HepG2 (cell line): ENCODE measurements around the gene TACO1. TPM values are rescaled to one million over a fixed set of nuclear protein-coding genes. Genes with fewer than 3 reads are reported as not detected.

Experiments
- ARNT2 ChIP-seq: sonication (generic); formaldehyde crosslinking; IDR thresholded peaks from 2 replicates; pipeline ENCODE4 v1.8.0; 2022; ENCODE audit warnings: mild to moderate bottlenecking, low read depth, missing genetic modification reagents, moderate library complexity
- KAT2B ChIP-seq: fragments of 150-350 bp; IDR thresholded peaks from 2 replicates; pipeline ENCODE4 v1.6.1; 2014; ENCODE audit warnings: low read depth, low read length, borderline replicate concordance
- KLF6 ChIP-seq: IDR thresholded peaks from 2 replicates; pipeline ENCODE4 v1.8.0; 2016; ENCODE audit warnings: missing biosample characterization, missing genetic modification reagents
- NKX3-1 ChIP-seq: sonication (generic); formaldehyde crosslinking; IDR thresholded peaks from 2 replicates; pipeline ENCODE4 v1.5.0; 2020; ENCODE audit warnings: missing genetic modification reagents
- RARG ChIP-seq: sonication (generic); formaldehyde crosslinking; IDR thresholded peaks from 2 replicates; pipeline ENCODE4 v1.4.0; 2020; ENCODE audit warnings: low read depth, mild to moderate bottlenecking, missing genetic modification reagents
- SUZ12 ChIP-seq: fragments of 150-350 bp; IDR thresholded peaks from 2 replicates; pipeline ENCODE4 v1.6.1; 2014; ENCODE audit warnings: low read depth, low read length
- ZBTB8A ChIP-seq: sonication (generic); formaldehyde crosslinking; IDR thresholded peaks from 2 replicates; pipeline ENCODE4 v1.4.0; 2020; ENCODE audit warnings: mild to moderate bottlenecking, low read depth, missing genetic modification reagents, borderline replicate concordance
- ZNF441 ChIP-seq: sonication (generic); formaldehyde crosslinking; IDR thresholded peaks from 2 replicates; pipeline ENCODE4 v1.7.0; 2021; ENCODE audit warnings: missing genetic modification reagents, borderline replicate concordance
- ZNF552 ChIP-seq: sonication (generic); formaldehyde crosslinking; IDR thresholded peaks from 2 replicates; pipeline ENCODE4 v1.9.0; 2022; ENCODE audit warnings: missing genetic modification reagents, mild to moderate bottlenecking, borderline replicate concordance
- polyA plus RNA-seq, 8 experiments: library from polyadenylated mRNA; depleted of rRNA in 3 of 8; stranded (reverse) in 7 of 8; unstranded in 1 of 8; fragments of >200 nt; fragmentation: Illumina TruSeq in 4 of 8; extraction: Trizol in 4 of 8; gene quantifications; 2 replicates each; pipeline versions ENCODE4 v1.2.1 to v1.2.3, GENCODE V29; 2011 to 2016; ENCODE audit warnings: low read depth in 4 of 8, missing spikeins in 1 of 8, mixed read lengths in 1 of 8; ENCODE audit not compliant: insufficient read depth in 1 of 8
- total RNA-seq, 5 experiments: library from RNA; depleted of rRNA; stranded (reverse); fragments of >200 nt; fragmentation: Illumina TruSeq; extraction: Trizol; gene quantifications; 2 replicates each; pipeline ENCODE4 v1.2.3, GENCODE V29; 2016; ENCODE audit warnings: low read depth in 1 of 5
- TF ChIP-seq, protein P1 (sequence below), 2 experiments: fragments of 450-650 bp in 1 of 2; sonication (generic) in 1 of 2; formaldehyde crosslinking in 1 of 2; IDR thresholded peaks; 2 replicates each; pipeline versions ENCODE4 v1.6.1 to v1.8.0; 2016 to 2022; ENCODE audit warnings: antibody characterized with exemption in 1 of 2, mild to moderate bottlenecking in 1 of 2, missing genetic modification reagents in 1 of 2
- TF ChIP-seq, protein P2 (sequence below): sonication (generic); formaldehyde crosslinking; IDR thresholded peaks from 2 replicates; pipeline ENCODE4 v1.4.0; 2020; ENCODE audit warnings: missing genetic modification reagents, low read depth, mild to moderate bottlenecking, borderline replicate concordance
- TF ChIP-seq, protein P3 (sequence below): sonication (generic); formaldehyde crosslinking; IDR thresholded peaks from 2 replicates; pipeline ENCODE4 v1.5.1; 2020; ENCODE audit warnings: mild to moderate bottlenecking, missing genetic modification reagents, borderline replicate concordance
- TF ChIP-seq, protein P4 (sequence below): sonication (generic); IDR thresholded peaks from 2 replicates; pipeline ENCODE4 v1.6.1; 2016; ENCODE audit warnings: low read depth, borderline replicate concordance
- TF ChIP-seq, protein P5 (sequence below): sonication (generic); formaldehyde crosslinking; IDR thresholded peaks from 2 replicates; pipeline ENCODE4 v1.4.0; 2020; ENCODE audit warnings: missing genetic modification reagents

TACO1 gene
- total and polyA plus RNA-seq, 2 of the 13 experiments (the other 11 are each of a cell fraction or from before 2014, with no cell fraction given): 34.7 to 53.6 TPM

DNA sequence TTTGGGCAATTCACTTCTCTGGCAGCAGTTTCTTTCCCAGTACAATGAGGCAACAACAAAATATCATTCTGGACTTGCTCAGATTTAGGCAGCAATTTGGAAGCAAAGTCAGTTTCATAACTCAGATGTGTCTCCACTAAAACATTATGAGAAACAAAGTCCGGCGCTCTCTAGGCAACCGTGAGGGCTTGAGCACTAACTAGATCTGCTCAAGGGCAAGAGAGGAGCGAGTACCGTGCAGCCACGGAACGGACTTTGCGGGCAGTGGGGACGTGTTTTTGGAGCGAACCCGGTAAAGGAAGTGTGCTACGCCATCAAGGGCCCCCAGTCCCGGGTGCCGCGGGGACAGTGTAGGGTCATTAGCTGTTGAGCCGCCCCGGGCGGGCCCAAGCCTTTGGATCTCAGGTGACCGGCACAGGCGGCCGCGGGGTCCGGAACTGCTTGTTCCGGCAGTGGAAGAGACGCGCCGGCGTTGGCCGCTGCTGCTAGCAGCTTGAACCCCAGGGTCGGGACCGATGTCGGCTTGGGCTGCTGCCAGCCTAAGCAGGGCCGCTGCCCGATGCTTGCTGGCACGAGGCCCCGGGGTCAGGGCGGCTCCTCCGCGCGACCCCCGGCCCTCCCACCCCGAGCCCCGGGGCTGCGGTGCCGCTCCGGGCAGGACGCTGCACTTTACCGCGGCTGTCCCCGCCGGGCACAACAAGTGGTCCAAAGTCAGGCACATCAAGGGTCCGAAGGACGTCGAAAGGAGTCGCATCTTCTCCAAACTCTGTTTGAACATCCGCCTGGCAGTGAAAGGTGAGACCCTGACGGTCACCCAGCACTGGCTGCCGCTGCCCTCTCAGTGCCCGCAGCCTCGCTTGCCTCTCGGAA lies at the start of gene TACO1 (continued):
- TF ChIP-seq, protein P1, sequence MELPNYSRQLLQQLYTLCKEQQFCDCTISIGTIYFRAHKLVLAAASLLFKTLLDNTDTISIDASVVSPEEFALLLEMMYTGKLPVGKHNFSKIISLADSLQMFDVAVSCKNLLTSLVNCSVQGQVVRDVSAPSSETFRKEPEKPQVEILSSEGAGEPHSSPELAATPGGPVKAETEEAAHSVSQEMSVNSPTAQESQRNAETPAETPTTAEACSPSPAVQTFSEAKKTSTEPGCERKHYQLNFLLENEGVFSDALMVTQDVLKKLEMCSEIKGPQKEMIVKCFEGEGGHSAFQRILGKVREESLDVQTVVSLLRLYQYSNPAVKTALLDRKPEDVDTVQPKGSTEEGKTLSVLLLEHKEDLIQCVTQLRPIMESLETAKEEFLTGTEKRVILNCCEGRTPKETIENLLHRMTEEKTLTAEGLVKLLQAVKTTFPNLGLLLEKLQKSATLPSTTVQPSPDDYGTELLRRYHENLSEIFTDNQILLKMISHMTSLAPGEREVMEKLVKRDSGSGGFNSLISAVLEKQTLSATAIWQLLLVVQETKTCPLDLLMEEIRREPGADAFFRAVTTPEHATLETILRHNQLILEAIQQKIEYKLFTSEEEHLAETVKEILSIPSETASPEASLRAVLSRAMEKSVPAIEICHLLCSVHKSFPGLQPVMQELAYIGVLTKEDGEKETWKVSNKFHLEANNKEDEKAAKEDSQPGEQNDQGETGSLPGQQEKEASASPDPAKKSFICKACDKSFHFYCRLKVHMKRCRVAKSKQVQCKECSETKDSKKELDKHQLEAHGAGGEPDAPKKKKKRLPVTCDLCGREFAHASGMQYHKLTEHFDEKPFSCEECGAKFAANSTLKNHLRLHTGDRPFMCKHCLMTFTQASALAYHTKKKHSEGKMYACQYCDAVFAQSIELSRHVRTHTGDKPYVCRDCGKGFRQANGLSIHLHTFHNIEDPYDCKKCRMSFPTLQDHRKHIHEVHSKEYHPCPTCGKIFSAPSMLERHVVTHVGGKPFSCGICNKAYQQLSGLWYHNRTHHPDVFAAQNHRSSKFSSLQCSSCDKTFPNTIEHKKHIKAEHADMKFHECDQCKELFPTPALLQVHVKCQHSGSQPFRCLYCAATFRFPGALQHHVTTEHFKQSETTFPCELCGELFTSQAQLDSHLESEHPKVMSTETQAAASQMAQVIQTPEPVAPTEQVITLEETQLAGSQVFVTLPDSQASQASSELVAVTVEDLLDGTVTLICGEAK (IDR thresholded peaks at IDR 0.05): peak; percentile 95
- TF ChIP-seq, protein P1 (CRISPR knock-in tag; IDR thresholded peaks at IDR 0.05): peak; percentile 94
- TF ChIP-seq KAT2B: no peak
- TF ChIP-seq ZNF552 (CRISPR knock-in tag): peak; percentile 94; the same call in 1 of the 2 replicates
- peak; percentile 79; the same call in 1 of the 2 replicates for TF ChIP-seq KLF6 (CRISPR knock-in tag)
- TF ChIP-seq, protein P2, sequence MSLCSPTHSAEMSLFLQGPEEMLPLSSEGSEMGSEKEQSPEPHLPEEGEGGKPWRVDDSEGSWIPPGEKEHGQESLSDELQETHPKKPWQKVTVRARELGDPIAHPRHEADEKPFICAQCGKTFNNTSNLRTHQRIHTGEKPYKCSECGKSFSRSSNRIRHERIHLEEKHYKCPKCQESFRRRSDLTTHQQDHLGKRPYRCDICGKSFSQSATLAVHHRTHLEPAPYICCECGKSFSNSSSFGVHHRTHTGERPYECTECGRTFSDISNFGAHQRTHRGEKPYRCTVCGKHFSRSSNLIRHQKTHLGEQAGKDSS: peak; percentile 95; the same call in 1 of the 2 replicates
- peak; percentile 92; the same call in 1 of the 2 replicates for TF ChIP-seq NKX3-1 (CRISPR knock-in tag)
- peak; percentile 56; the same call in 1 of the 2 replicates for TF ChIP-seq ARNT2
- peak; percentile 60; the same call in 1 of the 2 replicates for TF ChIP-seq ZBTB8A (CRISPR knock-in tag)
- TF ChIP-seq, protein P3, sequence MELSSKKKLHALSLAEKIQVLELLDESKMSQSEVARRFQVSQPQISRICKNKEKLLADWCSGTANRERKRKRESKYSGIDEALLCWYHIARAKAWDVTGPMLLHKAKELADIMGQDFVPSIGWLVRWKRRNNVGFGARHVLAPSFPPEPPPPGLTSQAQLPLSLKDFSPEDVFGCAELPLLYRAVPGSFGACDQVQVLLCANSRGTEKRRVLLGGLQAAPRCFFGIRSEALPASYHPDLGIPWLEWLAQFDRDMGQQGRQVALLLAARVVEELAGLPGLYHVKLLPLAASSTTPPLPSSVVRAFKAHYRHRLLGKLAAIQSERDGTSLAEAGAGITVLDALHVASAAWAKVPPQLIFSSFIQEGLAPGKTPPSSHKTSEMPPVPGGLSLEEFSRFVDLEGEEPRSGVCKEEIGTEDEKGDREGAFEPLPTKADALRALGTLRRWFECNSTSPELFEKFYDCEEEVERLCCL (CRISPR knock-in tag): peak; percentile 88; the same call in 1 of the 2 replicates
- no peak for TF ChIP-seq RARG (CRISPR knock-in tag)
- no peak for TF ChIP-seq SUZ12
- TF ChIP-seq, protein P4, sequence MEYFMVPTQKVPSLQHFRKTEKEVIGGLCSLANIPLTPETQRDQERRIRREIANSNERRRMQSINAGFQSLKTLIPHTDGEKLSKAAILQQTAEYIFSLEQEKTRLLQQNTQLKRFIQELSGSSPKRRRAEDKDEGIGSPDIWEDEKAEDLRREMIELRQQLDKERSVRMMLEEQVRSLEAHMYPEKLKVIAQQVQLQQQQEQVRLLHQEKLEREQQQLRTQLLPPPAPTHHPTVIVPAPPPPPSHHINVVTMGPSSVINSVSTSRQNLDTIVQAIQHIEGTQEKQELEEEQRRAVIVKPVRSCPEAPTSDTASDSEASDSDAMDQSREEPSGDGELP: peak; percentile 78
- peak; percentile 82; the same call in 1 of the 2 replicates for TF ChIP-seq ZNF441 (CRISPR knock-in tag)
- TF ChIP-seq, protein P5, sequence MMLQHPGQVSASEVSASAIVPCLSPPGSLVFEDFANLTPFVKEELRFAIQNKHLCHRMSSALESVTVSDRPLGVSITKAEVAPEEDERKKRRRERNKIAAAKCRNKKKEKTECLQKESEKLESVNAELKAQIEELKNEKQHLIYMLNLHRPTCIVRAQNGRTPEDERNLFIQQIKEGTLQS (CRISPR knock-in tag): peak; percentile 73; the same call in 1 of the 2 replicates
